ENCODE measurements around the gene ZWILCH. TPM values are rescaled to one million over a fixed set of nuclear protein-coding genes. Genes with fewer than 3 reads are reported as not detected.

ZWILCH gene
- total and polyA plus RNA-seq, 2 donors (not counting 3 experiments of a cell fraction or from before 2014, with no cell fraction given) = 9.3 to 28.8 TPM

DNA sequence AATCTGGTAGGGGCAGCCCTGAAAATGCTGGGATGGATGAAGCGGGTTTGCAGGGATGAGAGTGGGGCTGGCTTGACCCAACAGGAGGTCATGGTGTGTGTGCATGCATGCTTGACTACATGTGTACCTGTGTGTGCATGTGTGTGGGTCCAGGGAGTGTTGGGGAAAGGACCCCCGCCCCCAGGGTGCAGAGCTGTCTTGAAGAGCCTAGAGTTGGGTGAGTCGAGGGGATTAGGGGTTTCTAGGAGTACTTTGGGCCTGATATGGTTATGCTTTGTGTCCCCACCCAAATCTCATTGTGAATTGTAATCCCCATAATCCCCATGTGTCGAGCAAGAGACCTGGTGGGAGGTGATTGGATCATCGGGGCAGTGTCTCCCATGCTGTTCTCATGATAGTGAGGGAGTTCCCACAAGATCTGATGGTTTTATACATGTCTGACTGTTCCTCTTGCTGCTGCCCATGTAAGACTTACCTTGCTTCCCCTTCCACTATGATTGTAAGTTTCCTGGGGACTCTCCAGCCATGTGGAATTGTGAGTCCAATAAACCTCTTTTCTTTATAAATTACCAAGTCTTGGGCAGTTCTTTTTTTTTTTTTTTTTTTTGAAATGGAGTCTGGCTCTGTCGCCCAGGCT lies 65.8 kb downstream of the ZWILCH start:
- ChIA-PET CTCF (interaction anchor here (0.8 kb wide), 1 partner anchor 218 kb away, joined by 3 read pairs; no protein-coding TSS in a partner anchor), POLR2A (no interaction called here)
- H3K27ac ChIP-seq (ENCODE audit: insufficient read depth, low read depth, low read length) = no peak overlapping the region
- no peaks in the 10 kb centered on the region for H3K36me3 ChIP-seq (ENCODE audit: control insufficient read depth in 2 of 2, extremely low read depth in 1 of 2, insufficient read depth in 2 of 2, low read length in 2 of 2)
- H4K20me1 ChIP-seq (replicated peaks; ENCODE audit: control insufficient read depth, extremely low read depth, insufficient read depth, low read length) = no peaks in the 10 kb centered on the region
- H3K4me2 ChIP-seq (ENCODE audit: insufficient read depth, low read length) = no peak overlapping the region
- intact Hi-C loops (cut with micrococcal nuclease) (no loop called here), dilution Hi-C loops (cut with MboI; ENCODE audit: extremely low pct_ligation_motif_present, low sequenced_read_pairs) (no loop called here)
- FAIRE-seq (no peak), DNase-seq (ENCODE audit: low read depth, low spot score) (no peak)
- H3K79me2 ChIP-seq (ENCODE audit: control insufficient read depth, insufficient read depth, low read length) = no peaks in the 10 kb centered on the region
- H3K4me3 ChIP-seq (replicated peaks in 1 of 3; ENCODE audit: insufficient read depth in 1 of 3, low read depth in 1 of 3, low read length in 3 of 3) = no peak overlapping the region
- no peaks in the 10 kb centered on the region for H3K4me1 ChIP-seq (ENCODE audit: control insufficient read depth, extremely low read depth, insufficient read depth, low read length)
- no peak overlapping the region for H2AFZ ChIP-seq (ENCODE audit: low read depth, low read length)
- BruUV-seq (replicated peaks) = no TSS peak
- no peaks in the 10 kb centered on the region for H3K9me3 ChIP-seq (replicated peaks; ENCODE audit: control insufficient read depth, insufficient read depth, low read length)
- no peaks in the 10 kb centered on the region for H3K9me1 ChIP-seq (replicated peaks; ENCODE audit: control insufficient read depth, extremely low read depth, insufficient read depth, low read length)
- no peak for TF ChIP-seq EZH2 (IDR thresholded peaks at IDR 0.05; ENCODE audit: borderline replicate concordance, low read depth, low read length, severe bottlenecking)
- no peak for TF ChIP-seq GATA2 (IDR thresholded peaks at IDR 0.05; ENCODE audit: insufficient read depth, insufficient read length, low read depth, low read length)
- TF ChIP-seq, protein P1, sequence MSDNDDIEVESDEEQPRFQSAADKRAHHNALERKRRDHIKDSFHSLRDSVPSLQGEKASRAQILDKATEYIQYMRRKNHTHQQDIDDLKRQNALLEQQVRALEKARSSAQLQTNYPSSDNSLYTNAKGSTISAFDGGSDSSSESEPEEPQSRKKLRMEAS (IDR thresholded peaks at IDR 0.05; ENCODE audit: insufficient read depth, insufficient read length) = no peak
- TF ChIP-seq, protein P2, sequence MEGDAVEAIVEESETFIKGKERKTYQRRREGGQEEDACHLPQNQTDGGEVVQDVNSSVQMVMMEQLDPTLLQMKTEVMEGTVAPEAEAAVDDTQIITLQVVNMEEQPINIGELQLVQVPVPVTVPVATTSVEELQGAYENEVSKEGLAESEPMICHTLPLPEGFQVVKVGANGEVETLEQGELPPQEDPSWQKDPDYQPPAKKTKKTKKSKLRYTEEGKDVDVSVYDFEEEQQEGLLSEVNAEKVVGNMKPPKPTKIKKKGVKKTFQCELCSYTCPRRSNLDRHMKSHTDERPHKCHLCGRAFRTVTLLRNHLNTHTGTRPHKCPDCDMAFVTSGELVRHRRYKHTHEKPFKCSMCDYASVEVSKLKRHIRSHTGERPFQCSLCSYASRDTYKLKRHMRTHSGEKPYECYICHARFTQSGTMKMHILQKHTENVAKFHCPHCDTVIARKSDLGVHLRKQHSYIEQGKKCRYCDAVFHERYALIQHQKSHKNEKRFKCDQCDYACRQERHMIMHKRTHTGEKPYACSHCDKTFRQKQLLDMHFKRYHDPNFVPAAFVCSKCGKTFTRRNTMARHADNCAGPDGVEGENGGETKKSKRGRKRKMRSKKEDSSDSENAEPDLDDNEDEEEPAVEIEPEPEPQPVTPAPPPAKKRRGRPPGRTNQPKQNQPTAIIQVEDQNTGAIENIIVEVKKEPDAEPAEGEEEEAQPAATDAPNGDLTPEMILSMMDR (IDR thresholded peaks at IDR 0.05; ENCODE audit: extremely low read depth in 1 of 2, insufficient read depth in 1 of 2, low read depth in 1 of 2, low read length in 2 of 2) = no peak
- no peak for TF ChIP-seq POLR2AphosphoS5 (IDR thresholded peaks at IDR 0.05; ENCODE audit: insufficient read depth, low read depth, low read length)
- no peak for TF ChIP-seq FOS (IDR thresholded peaks at IDR 0.05; ENCODE audit: borderline replicate concordance, insufficient read depth, low read length)
- TF ChIP-seq MYC (IDR thresholded peaks at IDR 0.05; ENCODE audit: low read depth, low read length) = no peak
- TF ChIP-seq JUN (IDR thresholded peaks at IDR 0.05; ENCODE audit: borderline replicate concordance, insufficient read depth, insufficient read length, low read depth) = no peak
- TF ChIP-seq POLR2A (IDR thresholded peaks at IDR 0.05; ENCODE audit: low read depth, low read length) = no peak
- H3K27me3 ChIP-seq (ENCODE audit: control insufficient read depth in 2 of 2, insufficient read depth in 2 of 2, low read length in 2 of 2) = no peaks in the 10 kb centered on the region
- H3K9ac ChIP-seq (replicated peaks; ENCODE audit: extremely low read depth, insufficient read depth, low read length) = no peak overlapping the region

All from endothelial cell of umbilical vein (primary cell).